22Rv1 (cell line): ENCODE data around the gene CNTNAP2.

Experiments used
- CTCF ChIP-seq: fragments of 450-650 bp; IDR thresholded peaks from 2 replicates; pipeline ENCODE4 v1.5.1; 2017; ENCODE audit warnings: mild to moderate bottlenecking
- ZFX ChIP-seq: fragments of 450-650 bp; IDR thresholded peaks from 2 replicates; pipeline ENCODE4 v1.6.1; 2017; ENCODE audit warnings: antibody characterized with exemption, borderline replicate concordance

GRCh38 chr7:147015999-147016398 is 899.4 kb downstream of the CNTNAP2 start:
- TF ChIP-seq CTCF (no peak), ZFX (no peak)
